HepG2 (cell line): ENCODE results near the gene NOMO2. TPM values are rescaled to one million over a fixed set of nuclear protein-coding genes. Genes with fewer than 3 reads are reported as not detected.
"Not testable (repeated sequence)": the region's sequence is repeated elsewhere in the genome, so short reads cannot be mapped to it uniquely, and the experiment has no call there.

Experiments used
- ATAC-seq: fragments of 200-7000 bp; cut with Tn5 transposase; 3 replicates; pipeline ENCODE4 v1.9.1; 2020; ENCODE audit warnings: mild to moderate bottlenecking, moderate library complexity
- BruUV-seq: library from RNA; stranded (reverse); fragments of 400-500 nt; replicated peaks from 2 replicates; lab custom pipeline; 2021; lab: Mats Ljungman, UMichigan
- CTCF ChIA-PET: fragments of 300-600 bp; formaldehyde crosslinking; extraction: SDS; loops from one replicate; lab custom pipeline; 2021; ENCODE audit warnings: low total read pairs, inconsistent platforms, low intra/inter-chr PET ratio; lab: Yijun Ruan, JAX
- POLR2A ChIA-PET: fragments of 350-600 bp; sonication (Branson Sonifier 250); formaldehyde crosslinking; loops from one replicate; lab custom pipeline; 2020; ENCODE audit warnings: antibody characterized with exemption, inconsistent platforms; lab: Yijun Ruan, JAX
- DNase-seq: peaks from one replicate; pipeline ENCODE4 v3.0.0-alpha.2; 2015; ENCODE audit warnings: low spot score
- FAIRE-seq: peaks from 3 replicates; lab custom pipeline; 2011; peaks lifted over from hg19 to GRCh38; lab: Jason Lieb, UNC
- H2AFZ ChIP-seq: one replicate; pipeline ENCODE4 v1.6.1; 2011; ENCODE audit warnings: low read length, inconsistent platforms
- H3K27ac ChIP-seq: fragments of 300-600 bp; 3 replicates; pipeline ENCODE4 v1.8.0; 2011; ENCODE audit warnings: mixed run types, mild to moderate bottlenecking, mixed read lengths, low read length, inconsistent platforms; ENCODE audit not compliant: insufficient read depth; ENCODE audit errors: extremely low read length
- H3K27me3 ChIP-seq, 2 experiments: fragments of 200-600 bp in 1 of 2; 2 replicates in 1 of 2; 3 replicates in 1 of 2; pipeline versions ENCODE4 v1.6.0 to v1.8.0; 2011; ENCODE audit warnings: low read length in 2 of 2, mild to moderate bottlenecking in 2 of 2, moderate library complexity in 2 of 2, inconsistent platforms in 1 of 2; ENCODE audit not compliant: insufficient read depth in 2 of 2, control insufficient read depth in 1 of 2
- H3K36me3 ChIP-seq, 2 experiments: fragments of 200-600 bp in 1 of 2; replicated peaks in 1 of 2; 2 replicates in 1 of 2; 3 replicates in 1 of 2; pipeline versions ENCODE4 v1.5.1 to v1.8.0; 2011; ENCODE audit warnings: low read length in 2 of 2, inconsistent platforms in 1 of 2; ENCODE audit not compliant: insufficient read depth in 2 of 2, control insufficient read depth in 1 of 2
- H3K4me1 ChIP-seq: 2 replicates; pipeline ENCODE4 v1.5.1; 2012; ENCODE audit warnings: low read length, inconsistent platforms; ENCODE audit not compliant: insufficient read depth
- H3K4me2 ChIP-seq: 2 replicates; pipeline ENCODE4 v1.6.0; 2011; ENCODE audit warnings: low read depth, low read length, inconsistent platforms
- H3K4me3 ChIP-seq, 3 experiments: fragments of 200-600 bp in 1 of 3; sonication (generic), shearing (Covaris generic) in 1 of 3; replicated peaks in 1 of 3; 2 replicates each; pipeline ENCODE4 v1.5.1; 2011 to 2016; ENCODE audit warnings: low read length in 3 of 3, inconsistent platforms in 2 of 3, low read depth in 2 of 3, mild to moderate bottlenecking in 2 of 3, control low read depth in 1 of 3, mixed read lengths in 1 of 3; ENCODE audit not compliant: insufficient read depth in 1 of 3
- H3K79me2 ChIP-seq: one replicate; pipeline ENCODE4 v1.6.1; 2011; ENCODE audit warnings: low read length, inconsistent platforms; ENCODE audit not compliant: insufficient read depth
- H3K9ac ChIP-seq: 2 replicates; pipeline ENCODE4 v1.6.0; 2011; ENCODE audit warnings: mild to moderate bottlenecking, low read depth, low read length, inconsistent platforms; ENCODE audit not compliant: insufficient read depth
- H3K9me3 ChIP-seq: 2 replicates; pipeline ENCODE4 v1.5.1; 2012; ENCODE audit warnings: mild to moderate bottlenecking, low read length
- H4K20me1 ChIP-seq: 2 replicates; pipeline ENCODE4 v1.6.0; 2011; ENCODE audit warnings: inconsistent platforms, mild to moderate bottlenecking, low read length, moderate library complexity; ENCODE audit not compliant: insufficient read depth
- WGBS: methylation state at CpG from one replicate; pipeline ENCODE4 v1.1.6; 2017; ENCODE audit warnings: low lambda C conversion rate; 5-methylcytosine and 5-hydroxymethylcytosine counted together
- in situ Hi-C: cut with HindIII; loops from 2 replicates; pipeline ENCODE4 v1.10.0; 2017; ENCODE audit warnings: low pct_unique_long_range_greater_than_20kb; ENCODE audit not compliant: extremely low pct_ligation_motif_present
- intact Hi-C: fragments of 100-400 bp; cut with micrococcal nuclease; formaldehyde crosslinking; loops from one replicate; pipeline ENCODE4 v1.10.0; 2022; ENCODE audit not compliant: unreplicated experiment
- polyA plus RNA-seq, 8 experiments: library from polyadenylated mRNA; depleted of rRNA in 3 of 8; stranded (reverse) in 7 of 8; unstranded in 1 of 8; fragments of >200 nt; fragmentation: Illumina TruSeq in 4 of 8; extraction: Trizol in 4 of 8; gene quantifications; 2 replicates each; pipeline versions ENCODE4 v1.2.1 to v1.2.3, GENCODE V29; 2011 to 2016; ENCODE audit warnings: low read depth in 4 of 8, missing spikeins in 1 of 8, mixed read lengths in 1 of 8; ENCODE audit not compliant: insufficient read depth in 1 of 8
- total RNA-seq, 5 experiments: library from RNA; depleted of rRNA; stranded (reverse); fragments of >200 nt; fragmentation: Illumina TruSeq; extraction: Trizol; gene quantifications; 2 replicates each; pipeline ENCODE4 v1.2.3, GENCODE V29; 2016; ENCODE audit warnings: low read depth in 1 of 5

NOMO2 gene
- total and polyA plus RNA-seq, 2 of the 13 experiments (the other 11 are each of a cell fraction or from before 2014, with no cell fraction given) = 217 to 372 TPM

DNA sequence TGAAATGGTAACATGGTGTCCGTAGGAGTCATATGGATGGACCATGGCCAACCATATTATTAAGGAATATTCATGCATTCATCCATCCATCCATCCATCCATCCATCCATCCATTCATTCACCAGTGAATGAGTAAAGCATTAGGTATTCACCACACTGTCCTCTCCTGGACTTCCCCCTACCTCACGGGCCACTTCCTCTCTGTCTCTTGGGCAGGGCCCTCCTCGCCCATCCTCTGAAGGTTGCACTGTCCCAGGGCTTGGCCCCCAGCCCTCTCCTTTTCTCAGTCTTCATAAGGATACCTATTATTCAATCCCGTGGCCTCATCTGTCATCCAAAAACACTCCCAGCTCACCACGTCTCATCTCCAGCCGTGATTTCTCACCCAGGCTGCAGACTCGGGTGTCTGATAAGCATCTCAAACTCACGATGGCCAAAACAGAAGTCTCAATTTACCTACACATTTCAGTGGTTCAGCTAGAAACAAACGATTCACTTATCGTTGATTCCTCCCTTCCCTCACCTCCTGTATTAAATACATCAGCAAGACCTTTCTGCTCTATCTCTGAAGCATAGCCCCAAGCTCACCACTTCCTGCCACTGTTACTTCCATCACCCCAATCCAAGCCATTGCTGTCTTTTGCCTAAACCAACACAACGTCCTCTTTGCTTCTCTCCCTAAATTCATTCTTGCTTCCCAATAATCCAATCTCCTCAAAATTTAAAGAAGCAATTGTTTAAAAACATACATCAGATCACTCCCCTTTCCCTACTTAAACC, 69.6 kb downstream of the NOMO2 start:
- H3K4me2 ChIP-seq, ATAC-seq, BruUV-seq, H3K9ac ChIP-seq, H3K9me3 ChIP-seq, intact Hi-C loops, H3K79me2 ChIP-seq, H4K20me1 ChIP-seq, POLR2A ChIA-PET, H3K4me3 ChIP-seq, H3K27ac ChIP-seq, CTCF ChIA-PET, H3K4me1 ChIP-seq, FAIRE-seq, H3K36me3 ChIP-seq, DNase-seq, in situ Hi-C loops, H3K27me3 ChIP-seq, H2AFZ ChIP-seq: not testable (repeated sequence)
- no CpG with 5 or more reads among the region's 11 CpGs for WGBS

GRCh38 chr16:18436025-18436424, 125.9 kb downstream of the NOMO2 start:
- in situ Hi-C loops, intact Hi-C loops, H3K36me3 ChIP-seq, H3K4me1 ChIP-seq, H3K27me3 ChIP-seq, H3K9me3 ChIP-seq, CTCF ChIA-PET, H3K4me3 ChIP-seq, H4K20me1 ChIP-seq, FAIRE-seq, H3K4me2 ChIP-seq, ATAC-seq, H3K79me2 ChIP-seq, BruUV-seq, H3K27ac ChIP-seq, POLR2A ChIA-PET, H3K9ac ChIP-seq, H2AFZ ChIP-seq, DNase-seq: not testable (repeated sequence)
- WGBS = 86% methylated on average over 4 of the region's 8 CpGs

DNA sequence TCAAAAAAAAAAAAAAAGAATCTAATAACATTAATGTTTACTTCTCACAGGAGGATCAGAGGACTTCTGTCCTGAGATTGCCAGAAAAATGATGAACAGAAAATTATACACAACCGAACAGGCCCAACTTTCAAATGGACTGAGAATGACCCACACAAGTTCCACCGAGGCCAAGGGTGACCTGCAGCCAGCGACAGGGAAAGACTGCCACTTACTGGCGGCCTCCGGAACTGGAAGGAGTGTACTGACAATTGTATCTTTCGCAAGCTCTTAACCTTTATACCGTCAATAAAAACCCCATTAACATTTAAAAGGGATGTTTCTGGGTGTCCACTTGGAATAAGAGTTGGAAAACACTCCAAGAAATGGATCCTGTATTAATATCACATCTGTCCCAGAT, 146.1 kb downstream of the NOMO2 start:
- FAIRE-seq, H3K4me1 ChIP-seq, H3K4me3 ChIP-seq, H3K9ac ChIP-seq, intact Hi-C loops, H3K36me3 ChIP-seq, H3K79me2 ChIP-seq, H3K27ac ChIP-seq, POLR2A ChIA-PET, H4K20me1 ChIP-seq, H3K4me2 ChIP-seq, CTCF ChIA-PET, in situ Hi-C loops, BruUV-seq, DNase-seq, H3K27me3 ChIP-seq, H2AFZ ChIP-seq, H3K9me3 ChIP-seq: not testable (repeated sequence)
- peak; percentile 76 for ATAC-seq
- WGBS = no CpG with 5 or more reads among the region's 7 CpGs

DNA sequence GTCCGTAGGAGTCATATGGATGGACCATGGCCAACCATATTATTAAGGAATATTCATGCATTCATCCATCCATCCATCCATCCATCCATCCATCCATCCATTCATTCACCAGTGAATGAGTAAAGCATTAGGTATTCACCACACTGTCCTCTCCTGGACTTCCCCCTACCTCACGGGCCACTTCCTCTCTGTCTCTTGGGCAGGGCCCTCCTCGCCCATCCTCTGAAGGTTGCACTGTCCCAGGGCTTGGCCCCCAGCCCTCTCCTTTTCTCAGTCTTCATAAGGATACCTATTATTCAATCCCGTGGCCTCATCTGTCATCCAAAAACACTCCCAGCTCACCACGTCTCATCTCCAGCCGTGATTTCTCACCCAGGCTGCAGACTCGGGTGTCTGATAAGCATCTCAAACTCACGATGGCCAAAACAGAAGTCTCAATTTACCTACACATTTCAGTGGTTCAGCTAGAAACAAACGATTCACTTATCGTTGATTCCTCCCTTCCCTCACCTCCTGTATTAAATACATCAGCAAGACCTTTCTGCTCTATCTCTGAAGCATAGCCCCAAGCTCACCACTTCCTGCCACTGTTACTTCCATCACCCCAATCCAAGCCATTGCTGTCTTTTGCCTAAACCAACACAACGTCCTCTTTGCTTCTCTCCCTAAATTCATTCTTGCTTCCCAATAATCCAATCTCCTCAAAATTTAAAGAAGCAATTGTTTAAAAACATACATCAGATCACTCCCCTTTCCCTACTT, 152.2 kb downstream of the NOMO2 start:
- H3K79me2 ChIP-seq, in situ Hi-C loops, H3K4me2 ChIP-seq, H3K27ac ChIP-seq, H4K20me1 ChIP-seq, ATAC-seq, H3K4me1 ChIP-seq, H2AFZ ChIP-seq, H3K9me3 ChIP-seq, DNase-seq, POLR2A ChIA-PET, H3K9ac ChIP-seq, FAIRE-seq, H3K36me3 ChIP-seq, H3K4me3 ChIP-seq, H3K27me3 ChIP-seq, BruUV-seq, intact Hi-C loops, CTCF ChIA-PET: not testable (repeated sequence)
- WGBS = no CpG with 5 or more reads among the region's 11 CpGs
